ENCODE data around the gene HLCS. TPM values are rescaled to one million over a fixed set of nuclear protein-coding genes. Genes with fewer than 3 reads are reported as not detected.

Gene HLCS
- total and polyA plus RNA-seq, 2 of the 8 experiments (the other 6 are each of a cell fraction or from before 2014, with no cell fraction given) = 4.7 to 12.2 TPM

DNA sequence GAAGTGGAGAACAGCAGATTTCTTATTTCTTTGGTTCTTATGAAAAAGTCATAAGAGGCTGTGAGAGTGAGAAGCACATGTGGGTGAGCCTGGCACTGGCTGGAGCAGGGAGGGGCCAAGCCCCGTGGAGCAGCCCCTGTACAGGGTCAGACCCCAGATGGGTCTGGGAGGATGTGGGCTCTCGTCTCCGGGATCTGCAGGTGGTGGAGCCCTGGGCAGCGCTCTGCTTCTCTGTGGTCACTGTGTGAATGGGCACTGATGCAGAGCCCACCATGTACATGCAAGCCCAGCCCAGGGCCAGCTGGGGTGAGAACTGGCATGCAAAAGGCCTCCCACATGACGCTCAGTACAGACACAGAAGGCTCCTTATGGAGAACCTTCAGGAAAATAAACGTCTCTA, 200.0 kb downstream of the HLCS start:
- no peak overlapping the region for H3K14ac ChIP-seq (ENCODE audit: insufficient read length)
- H4K20me1 ChIP-seq (replicated peaks in 1 of 2; ENCODE audit: control insufficient read depth in 1 of 2, insufficient read depth in 2 of 2, low read length in 2 of 2) = no peaks in the 10 kb centered on the region
- H3K18ac ChIP-seq (ENCODE audit: extremely low read depth, low read length) = no peak overlapping the region
- H4K8ac ChIP-seq (ENCODE audit: extremely low read depth, insufficient read depth, low read length) = no peak overlapping the region; the same call in 1 of the 2 replicates
- no peak overlapping the region for H3K4me2 ChIP-seq (ENCODE audit: insufficient read depth in 1 of 2, low read depth in 2 of 2, low read length in 2 of 2)
- ChIA-PET CTCF (ENCODE audit: partially characterized antibody) (interaction anchor here (0.6 to 1.7 kb wide), 3 partner anchors 84 to 196 kb away, joined by 3 to 5 read pairs (median 4); no protein-coding TSS in a partner anchor), POLR2A (ENCODE audit: partially characterized antibody) (no interaction called here)
- no peak overlapping the region for H3K23ac ChIP-seq (ENCODE audit: insufficient read length)
- H3K4me1 ChIP-seq (replicated peaks in 1 of 4; ENCODE audit: control insufficient read depth in 3 of 4, insufficient read depth in 4 of 4, low read length in 3 of 4) = peaks cover 0 to 3% (median 0%) of the 10 kb centered on the region in 4 experiments; a peak in 3 of 7 replicates
- no peaks in the 10 kb centered on the region for H3K27me3 ChIP-seq (replicated peaks in 1 of 4; ENCODE audit: control insufficient read depth in 3 of 4, extremely low read depth in 1 of 4, insufficient read depth in 3 of 4, low read length in 3 of 4)
- H3K56ac ChIP-seq (replicated peaks; ENCODE audit: insufficient read length, low read depth, low read length) = no peak overlapping the region
- H2BK20ac ChIP-seq (ENCODE audit: low read length) = no peak overlapping the region
- H4K5ac ChIP-seq (ENCODE audit: insufficient read length, low read depth, low read length) = no peak overlapping the region
- no peak overlapping the region for H2BK12ac ChIP-seq (ENCODE audit: low read depth, low read length)
- no peaks in the 10 kb centered on the region for H3K36me3 ChIP-seq (ENCODE audit: control insufficient read depth in 2 of 4, insufficient read depth in 4 of 4, low read length in 3 of 4)
- H3K9ac ChIP-seq (replicated peaks in 1 of 4; ENCODE audit: extremely low read depth in 1 of 4, low read depth in 3 of 4, low read length in 3 of 4) = no peak overlapping the region
- H2BK5ac ChIP-seq (ENCODE audit: low read depth, low read length) = no peak overlapping the region
- H3K4me3 ChIP-seq (ENCODE audit: extremely low read depth in 1 of 4, insufficient read depth in 2 of 4, low read depth in 3 of 4, low read length in 4 of 4) = no peak overlapping the region
- no peak for FAIRE-seq
- no peaks in the 10 kb centered on the region for H3K9me3 ChIP-seq (ENCODE audit: insufficient read depth in 2 of 2, low read depth in 1 of 2, low read length in 1 of 2)
- no peak for DNase-seq (ENCODE audit: low read depth in 1 of 2, low spot score in 2 of 2)
- H3K79me2 ChIP-seq (ENCODE audit: control insufficient read depth in 1 of 2, insufficient read depth in 2 of 2, low read length in 2 of 2) = no peaks in the 10 kb centered on the region
- no peak for TF ChIP-seq SAP30 (IDR thresholded peaks at IDR 0.05; ENCODE audit: insufficient read depth, insufficient replicate concordance, low read length)
- TF ChIP-seq JUN (IDR thresholded peaks at IDR 0.05; ENCODE audit: low read depth, low read length) = no peak
- TF ChIP-seq CHD1 (IDR thresholded peaks at IDR 0.05; ENCODE audit: low read depth, low read length) = no peak
- TF ChIP-seq, protein P1, sequence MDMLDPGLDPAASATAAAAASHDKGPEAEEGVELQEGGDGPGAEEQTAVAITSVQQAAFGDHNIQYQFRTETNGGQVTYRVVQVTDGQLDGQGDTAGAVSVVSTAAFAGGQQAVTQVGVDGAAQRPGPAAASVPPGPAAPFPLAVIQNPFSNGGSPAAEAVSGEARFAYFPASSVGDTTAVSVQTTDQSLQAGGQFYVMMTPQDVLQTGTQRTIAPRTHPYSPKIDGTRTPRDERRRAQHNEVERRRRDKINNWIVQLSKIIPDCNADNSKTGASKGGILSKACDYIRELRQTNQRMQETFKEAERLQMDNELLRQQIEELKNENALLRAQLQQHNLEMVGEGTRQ (IDR thresholded peaks at IDR 0.05; ENCODE audit: low read length) = no peak
- TF ChIP-seq, protein P2, sequence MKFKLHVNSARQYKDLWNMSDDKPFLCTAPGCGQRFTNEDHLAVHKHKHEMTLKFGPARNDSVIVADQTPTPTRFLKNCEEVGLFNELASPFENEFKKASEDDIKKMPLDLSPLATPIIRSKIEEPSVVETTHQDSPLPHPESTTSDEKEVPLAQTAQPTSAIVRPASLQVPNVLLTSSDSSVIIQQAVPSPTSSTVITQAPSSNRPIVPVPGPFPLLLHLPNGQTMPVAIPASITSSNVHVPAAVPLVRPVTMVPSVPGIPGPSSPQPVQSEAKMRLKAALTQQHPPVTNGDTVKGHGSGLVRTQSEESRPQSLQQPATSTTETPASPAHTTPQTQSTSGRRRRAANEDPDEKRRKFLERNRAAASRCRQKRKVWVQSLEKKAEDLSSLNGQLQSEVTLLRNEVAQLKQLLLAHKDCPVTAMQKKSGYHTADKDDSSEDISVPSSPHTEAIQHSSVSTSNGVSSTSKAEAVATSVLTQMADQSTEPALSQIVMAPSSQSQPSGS (IDR thresholded peaks at IDR 0.05; ENCODE audit: low read length) = no peak
- no peak for TF ChIP-seq EP300 (IDR thresholded peaks at IDR 0.05; ENCODE audit: borderline replicate concordance in 1 of 2, low read depth in 2 of 2, low read length in 2 of 2)
- TF ChIP-seq CREB1 (IDR thresholded peaks at IDR 0.05) = no peak
- no peak for TF ChIP-seq MAFK (IDR thresholded peaks at IDR 0.05; ENCODE audit: low read depth, low read length)
- TF ChIP-seq CTBP2 (IDR thresholded peaks at IDR 0.05; ENCODE audit: borderline replicate concordance, insufficient read depth, insufficient read length, low read length) = no peak
- TF ChIP-seq NRF1 (IDR thresholded peaks at IDR 0.05; ENCODE audit: low read depth, low read length) = no peak
- no peak for TF ChIP-seq SP1 (IDR thresholded peaks at IDR 0.05; ENCODE audit: low read depth, low read length)
- H4K91ac ChIP-seq (replicated peaks; ENCODE audit: insufficient read length, low read length) = no peak overlapping the region
- no peak overlapping the region for H2AK5ac ChIP-seq (ENCODE audit: low read depth, low read length)
- H3K79me1 ChIP-seq (ENCODE audit: low read depth, low read length) = no peaks in the 10 kb centered on the region
- H2BK15ac ChIP-seq (ENCODE audit: low read length) = no peak overlapping the region
- WGBS, 2 experiments (ENCODE audit: extremely low coverage in 1 of 2, insufficient coverage in 1 of 2, insufficient read length in 1 of 2, insufficient replicate concordance in 2 of 2, low coverage in 1 of 2, low lambda C conversion rate in 2 of 2, missing lambda C conversion rate in 1 of 2) = 94% methylated on average over 6 of the region's 6 CpGs; no CpG with 5 or more reads in 1 of the 2 experiments
- H3K27ac ChIP-seq (ENCODE audit: low read depth, low read length) = no peak overlapping the region
- no peak overlapping the region for H2AFZ ChIP-seq (ENCODE audit: low read length)
- no peak overlapping the region for H2BK120ac ChIP-seq (replicated peaks; ENCODE audit: low read depth, low read length)
- no peak overlapping the region for H3K4ac ChIP-seq (replicated peaks; ENCODE audit: insufficient read length, low read depth, low read length)
- H3K23me2 ChIP-seq (ENCODE audit: low read depth, low read length) = no peaks in the 10 kb centered on the region

Data from H1 (cell line).